OCI-LY7 (cell line): ENCODE measurements around the gene WDR7.

ENCODE experiments used
- EZH2phosphoT487 ChIP-seq: fragments of 200-600 bp; sonication (generic); IDR thresholded peaks from 2 replicates; pipeline ENCODE4 v1.6.1; 2018; ENCODE audit warnings: low read depth, borderline replicate concordance, mild to moderate bottlenecking, mixed run types, antibody characterized with exemption, low read length, moderate library complexity, mixed read lengths
- TF ChIP-seq, protein P1 (sequence below): fragments of 200-600 bp; sonication (generic); conservative IDR thresholded peaks from 2 replicates; pipeline ENCODE4 v1.5.1; 2014; ENCODE audit warnings: mild to moderate bottlenecking, antibody characterized with exemption, low read length, moderate library complexity, mixed read lengths

DNA sequence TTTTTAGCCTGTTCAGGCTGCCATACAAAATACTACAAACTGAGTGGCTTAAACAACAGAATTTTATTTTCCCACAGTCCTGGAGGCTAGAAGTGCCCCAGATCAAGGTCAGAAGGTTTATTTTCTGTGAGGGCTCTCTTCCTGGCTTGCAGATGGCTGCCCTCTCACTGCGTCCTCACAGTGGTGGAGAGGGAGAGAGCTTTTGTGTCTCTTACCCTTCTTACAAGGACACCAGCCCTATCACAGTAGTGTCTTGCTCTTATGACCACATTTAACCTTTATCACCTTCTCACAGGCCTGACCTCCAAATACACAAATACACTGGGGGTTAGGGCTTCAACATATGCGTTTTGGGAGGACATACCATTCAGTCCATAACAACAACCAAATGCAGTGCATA is 11.7 kb downstream of the WDR7 start:
- TF ChIP-seq, protein P1, sequence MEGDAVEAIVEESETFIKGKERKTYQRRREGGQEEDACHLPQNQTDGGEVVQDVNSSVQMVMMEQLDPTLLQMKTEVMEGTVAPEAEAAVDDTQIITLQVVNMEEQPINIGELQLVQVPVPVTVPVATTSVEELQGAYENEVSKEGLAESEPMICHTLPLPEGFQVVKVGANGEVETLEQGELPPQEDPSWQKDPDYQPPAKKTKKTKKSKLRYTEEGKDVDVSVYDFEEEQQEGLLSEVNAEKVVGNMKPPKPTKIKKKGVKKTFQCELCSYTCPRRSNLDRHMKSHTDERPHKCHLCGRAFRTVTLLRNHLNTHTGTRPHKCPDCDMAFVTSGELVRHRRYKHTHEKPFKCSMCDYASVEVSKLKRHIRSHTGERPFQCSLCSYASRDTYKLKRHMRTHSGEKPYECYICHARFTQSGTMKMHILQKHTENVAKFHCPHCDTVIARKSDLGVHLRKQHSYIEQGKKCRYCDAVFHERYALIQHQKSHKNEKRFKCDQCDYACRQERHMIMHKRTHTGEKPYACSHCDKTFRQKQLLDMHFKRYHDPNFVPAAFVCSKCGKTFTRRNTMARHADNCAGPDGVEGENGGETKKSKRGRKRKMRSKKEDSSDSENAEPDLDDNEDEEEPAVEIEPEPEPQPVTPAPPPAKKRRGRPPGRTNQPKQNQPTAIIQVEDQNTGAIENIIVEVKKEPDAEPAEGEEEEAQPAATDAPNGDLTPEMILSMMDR: no peak
- TF ChIP-seq EZH2phosphoT487: no peak
